Endodermal cell (in vitro differentiated cells): ENCODE measurements around the gene KCNE3. TPM values are rescaled to one million over a fixed set of nuclear protein-coding genes. Genes with fewer than 3 reads are reported as not detected.
"Not testable (repeated sequence)": the region's sequence is repeated elsewhere in the genome, so short reads cannot be mapped to it uniquely, and the experiment has no call there.

Experiments
- DNase-seq: peaks from one replicate; pipeline ENCODE4 v3.0.0-alpha.2; 2017
- H3K27ac ChIP-seq: 2 replicates; pipeline ENCODE4 v1.5.1; 2013; ENCODE audit warnings: mild to moderate bottlenecking, low read depth, low read length, moderate library complexity
- H3K27me3 ChIP-seq: 2 replicates; pipeline ENCODE4 v1.6.1; 2013; ENCODE audit warnings: mild to moderate bottlenecking, low read length, moderate library complexity; ENCODE audit not compliant: insufficient read depth, control insufficient read depth, poor library complexity, severe bottlenecking
- H3K36me3 ChIP-seq: 2 replicates; pipeline ENCODE4 v1.7.0; 2013; ENCODE audit warnings: mild to moderate bottlenecking, low read length, moderate library complexity; ENCODE audit not compliant: control insufficient read depth, insufficient read depth
- H3K4me1 ChIP-seq: one replicate; pipeline ENCODE4 v1.7.0; 2013; ENCODE audit warnings: low read length; ENCODE audit not compliant: control insufficient read depth, insufficient read depth
- H3K4me3 ChIP-seq: 2 replicates; pipeline ENCODE4 v1.5.1; 2013; ENCODE audit warnings: mild to moderate bottlenecking, low read length, moderate library complexity
- H3K9ac ChIP-seq: 2 replicates; pipeline ENCODE4 v1.6.1; 2013; ENCODE audit warnings: mild to moderate bottlenecking, low read length, moderate library complexity; ENCODE audit not compliant: poor library complexity, severe bottlenecking; ENCODE audit errors: extremely low read depth
- H3K9me3 ChIP-seq: 2 replicates; pipeline ENCODE4 v1.6.1; 2013; ENCODE audit warnings: mild to moderate bottlenecking, low read length, moderate library complexity; ENCODE audit not compliant: control insufficient read depth
- H3K27ac Mint-ChIP-seq: 2 replicates; pipeline ENCODE4 v1.8.0; 2020; ENCODE audit warnings: mixed read lengths
- H3K27me3 Mint-ChIP-seq: 2 replicates; pipeline ENCODE4 v1.8.0; 2021; ENCODE audit warnings: mild to moderate bottlenecking, mixed read lengths; ENCODE audit not compliant: insufficient read depth
- H3K36me3 Mint-ChIP-seq: 2 replicates; pipeline ENCODE4 v1.8.0; 2020; ENCODE audit warnings: low read depth, mixed read lengths
- H3K4me1 Mint-ChIP-seq: 2 replicates; pipeline ENCODE4 v1.8.0; 2020; ENCODE audit warnings: mixed read lengths
- H3K4me3 Mint-ChIP-seq: 2 replicates; pipeline ENCODE4 v1.8.0; 2020; ENCODE audit warnings: mild to moderate bottlenecking, moderate library complexity, mixed read lengths
- H3K9me3 Mint-ChIP-seq: 2 replicates; pipeline ENCODE4 v1.8.0; 2020; ENCODE audit warnings: mild to moderate bottlenecking, mixed read lengths
- CTCF ChIP-seq: fragments of 200-600 bp; sonication (generic); conservative IDR thresholded peaks from 2 replicates; pipeline ENCODE4 v1.5.0; 2021; ENCODE audit warnings: antibody characterized with exemption, mild to moderate bottlenecking
- WGBS, 2 experiments: methylation state at CpG; one replicate each; pipeline versions ENCODE4 v1.1.5 to v1.1.7; 2013; ENCODE audit warnings: missing lambda C conversion rate in 2 of 2, mixed read lengths in 1 of 2; ENCODE audit not compliant: insufficient coverage in 1 of 2, insufficient read length in 1 of 2; 5-methylcytosine and 5-hydroxymethylcytosine counted together
- total RNA-seq, 2 donors: library from RNA; stranded (reverse); fragmentation: NEBNext Ultra II Directional in 1 of 2; extraction: Animal tissue kit (Norgen Biotek cat#: 25700) in 1 of 2; gene quantifications; 2 replicates in 1 of 2; 3 replicates in 1 of 2; pipeline ENCODE4 v1.2.1, GENCODE V29; 2021

The KCNE3 gene
- total RNA-seq, 2 donors from 2014 or later: 3.6 to 9.0 TPM

- no peak overlapping the region for H3K27ac Mint-ChIP-seq
- WGBS, 2 experiments: 67 to 100% methylated on average over 1 of the region's 1 CpG
Measured at GRCh38 chr11:74418509-74418895, 48.8 kb downstream of the KCNE3 start.

GRCh38 chr11:74417860-74418508 lies 49.4 kb downstream of the KCNE3 start:
- H3K27me3 ChIP-seq: no peaks in the 10 kb centered on the region
- Mint-ChIP-seq H3K9me3 (no peaks in the 10 kb centered on the region), H3K27ac (no peak overlapping the region), H3K27me3 (no peaks in the 10 kb centered on the region), H3K4me1 (peaks cover 2% of the 10 kb centered on the region), H3K4me3 (no peak overlapping the region), H3K36me3 (no peaks in the 10 kb centered on the region)
- no peaks in the 10 kb centered on the region for H3K9me3 ChIP-seq
- H3K4me3 ChIP-seq: no peak overlapping the region
- DNase-seq: no peak
- WGBS, 2 experiments: 94 to 100% methylated on average over 1 to 3 of the region's 4 CpGs
- H3K27ac ChIP-seq: no peak overlapping the region
- no peak overlapping the region for H3K9ac ChIP-seq
- H3K4me1 ChIP-seq: no peaks in the 10 kb centered on the region
- no peaks in the 10 kb centered on the region for H3K36me3 ChIP-seq
- TF ChIP-seq CTCF: no peak

More at GRCh38 chr11:74418509-74418895, 48.8 kb downstream of the KCNE3 start:
- no peaks in the 10 kb centered on the region for H3K36me3 ChIP-seq
- Mint-ChIP-seq H3K36me3 (no peaks in the 10 kb centered on the region), H3K4me3 (no peak overlapping the region), H3K27me3 (no peaks in the 10 kb centered on the region), H3K9me3 (no peaks in the 10 kb centered on the region), H3K4me1 (peaks cover 2% of the 10 kb centered on the region)
- no peaks in the 10 kb centered on the region for H3K4me1 ChIP-seq
- no peak for TF ChIP-seq CTCF
- H3K9ac ChIP-seq: no peak overlapping the region
- no peak for DNase-seq
- H3K27ac ChIP-seq: no peak overlapping the region
- H3K9me3 ChIP-seq: no peaks in the 10 kb centered on the region
- H3K4me3 ChIP-seq: no peak overlapping the region
- H3K27me3 ChIP-seq: no peaks in the 10 kb centered on the region

GRCh38 chr11:74417379-74417804 lies 50.0 kb downstream of the KCNE3 start:
- Mint-ChIP-seq H3K9me3 (no peaks in the 10 kb centered on the region), H3K4me3 (no peak overlapping the region), H3K4me1 (peaks cover 2% of the 10 kb centered on the region), H3K27me3 (no peaks in the 10 kb centered on the region), H3K27ac (no peak overlapping the region), H3K36me3 (no peaks in the 10 kb centered on the region)
- Histone ChIP-seq H3K27ac (no peak overlapping the region), H3K27me3 (no peaks in the 10 kb centered on the region), H3K9ac (no peak overlapping the region), H3K36me3 (no peaks in the 10 kb centered on the region), H3K4me1 (no peaks in the 10 kb centered on the region), H3K9me3 (no peaks in the 10 kb centered on the region), H3K4me3 (no peak overlapping the region)
- DNase-seq: no peak
- WGBS, 2 experiments: 67 to 75% methylated on average over 1 of the region's 1 CpG
- TF ChIP-seq CTCF: no peak

GRCh38 chr11:74416974-74417373 lies 50.4 kb downstream of the KCNE3 start:
- not testable (repeated sequence) for H3K27me3 ChIP-seq, H3K27me3 Mint-ChIP-seq, H3K27ac Mint-ChIP-seq, H3K4me1 ChIP-seq, H3K4me3 ChIP-seq, H3K27ac ChIP-seq, H3K4me1 Mint-ChIP-seq, DNase-seq, H3K36me3 Mint-ChIP-seq, H3K9me3 Mint-ChIP-seq, H3K9ac ChIP-seq, H3K4me3 Mint-ChIP-seq, H3K9me3 ChIP-seq, H3K36me3 ChIP-seq
- 77% methylated on average over 1 of the region's 1 CpG; no CpG with 5 or more reads in 1 of the 2 experiments for WGBS, 2 experiments
